Inflammatory macrophage (primary cell): ENCODE measurements around the gene KIF13A.
"Not testable (repeated sequence)": the region's sequence is repeated elsewhere in the genome, so short reads cannot be mapped to it uniquely, and the experiment has no call there.

ENCODE experiments used
- DNase-seq, 2 donors: peaks; one replicate each; pipeline ENCODE4 v3.0.0-alpha.2; 2020 to 2022
- total RNA-seq, 18 experiments: gene quantifications; one replicate each; lab custom pipeline; 2026; ENCODE audit warnings: mixed read lengths in 6 of 18, inconsistent platforms in 2 of 18; lab: John Stamatoyannopoulos, UW

The KIF13A gene
- total RNA-seq, result 22.7 to 125 (median 83.1) reads per million in 18 experiments

DNA sequence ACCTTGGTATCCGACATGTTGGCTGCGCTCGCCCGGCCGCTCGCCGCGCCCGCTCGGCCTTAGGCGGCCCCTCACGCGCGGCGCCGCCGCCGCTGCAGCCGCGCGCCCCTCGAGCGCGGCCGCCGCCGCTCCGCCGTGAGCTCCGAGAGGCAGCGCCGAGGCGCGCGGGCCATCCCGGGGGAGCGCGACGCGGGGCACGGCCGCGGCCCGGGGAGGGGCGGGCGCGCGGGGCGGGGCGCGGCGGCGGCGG lies at the start of gene KIF13A:
KIF13A (minus strand) TSS at position 189 of the 250 bp plus-strand sequence; CDS start at position 17, 172 bp downstream.
- no peak for DNase-seq

DNA sequence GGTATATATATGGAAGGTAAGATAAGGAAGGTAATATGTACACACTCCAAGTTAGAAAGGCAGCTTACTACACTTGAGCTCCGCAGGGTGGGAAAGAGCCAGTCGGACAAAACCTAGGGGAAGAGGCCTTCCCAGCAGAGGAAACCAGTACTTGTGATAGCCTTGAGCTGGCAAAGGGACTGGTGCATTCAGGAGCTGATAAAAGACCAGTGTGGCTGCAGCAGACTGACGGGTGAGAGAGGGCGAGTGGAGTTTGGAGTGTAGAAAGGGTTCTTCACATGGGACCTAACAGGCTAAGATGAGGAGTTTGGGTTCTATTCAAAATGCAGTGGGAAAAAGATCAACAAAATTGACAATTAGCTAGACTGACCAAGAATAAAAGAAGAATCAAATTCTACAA lies 49.3 kb upstream of the KIF13A start:
- no peak for DNase-seq

GRCh38 chr6:18035330-18035854 lies 48.0 kb upstream of the KIF13A start:
- DNase-seq, result no peak

GRCh38 chr6:18034798-18035202 lies 47.4 kb upstream of the KIF13A start:
- no peak for DNase-seq

- DNase-seq, result no peak
These were observed 44.3 kb upstream of the KIF13A start for GRCh38 chr6:18031680-18032256.

DNA sequence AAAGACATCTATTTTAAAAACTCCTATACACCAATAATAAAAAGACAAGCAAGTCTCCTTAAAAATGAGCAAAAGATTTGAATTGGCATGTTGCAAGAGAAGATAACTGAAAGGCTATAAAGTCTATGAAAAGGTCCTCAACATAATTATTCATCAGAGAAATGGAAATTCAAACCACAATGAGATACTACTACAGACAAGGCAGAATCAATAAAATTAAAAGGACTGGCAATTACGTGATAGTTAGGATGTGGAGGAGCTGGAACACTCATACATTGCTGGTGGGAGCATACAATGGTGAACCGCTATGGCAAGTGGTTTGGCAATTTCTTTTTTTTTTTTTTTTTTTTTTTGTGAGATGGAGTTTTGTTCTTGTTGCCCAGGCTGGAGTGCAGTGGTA lies 43.8 kb upstream of the KIF13A start:
- DNase-seq, result no peak

DNA sequence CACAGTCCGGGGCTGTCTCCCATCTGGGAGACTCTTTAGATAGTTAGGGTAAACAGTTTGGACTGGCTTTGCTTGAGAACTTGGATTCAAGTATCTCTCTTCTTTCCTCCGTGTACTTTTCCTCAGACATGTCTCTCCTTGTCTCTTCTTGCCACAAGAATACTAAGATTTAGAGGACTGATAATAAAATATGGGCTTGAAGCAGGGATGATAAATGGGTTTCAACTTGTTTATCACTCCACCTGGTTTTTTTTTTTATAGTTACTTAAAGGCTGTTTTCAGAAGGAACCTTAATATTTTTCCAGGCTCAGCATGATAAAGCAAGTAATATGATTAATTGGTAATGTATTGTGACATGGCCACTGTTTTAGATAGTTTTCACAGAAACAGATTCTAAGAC lies 40.9 kb upstream of the KIF13A start:
- DNase-seq, result no peak

GRCh38 chr6:18025596-18025995 lies 38.2 kb upstream of the KIF13A start:
- no peak for DNase-seq

GRCh38 chr6:18024876-18025275 lies 37.4 kb upstream of the KIF13A start:
- no peak for DNase-seq

DNA sequence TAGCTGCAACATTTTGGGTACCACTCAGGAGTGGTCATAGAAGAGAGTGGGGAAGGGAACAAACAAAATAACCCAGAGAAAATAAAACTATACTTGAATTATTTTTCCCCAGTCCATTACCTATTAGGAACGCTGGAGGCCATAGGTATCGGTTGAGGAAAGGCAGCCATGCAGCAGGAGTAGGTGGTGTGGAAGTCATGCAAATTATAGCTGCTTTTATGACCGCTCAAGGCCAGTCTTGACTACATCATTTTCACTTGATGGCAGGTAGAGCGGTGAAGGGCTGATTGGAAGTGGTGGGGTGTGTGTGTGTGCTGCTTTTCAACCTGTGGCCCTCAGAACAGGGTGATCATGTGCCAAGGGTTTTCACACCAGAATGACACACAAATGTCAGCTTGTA lies 36.5 kb upstream of the KIF13A start:
- DNase-seq, result no peak

DNA sequence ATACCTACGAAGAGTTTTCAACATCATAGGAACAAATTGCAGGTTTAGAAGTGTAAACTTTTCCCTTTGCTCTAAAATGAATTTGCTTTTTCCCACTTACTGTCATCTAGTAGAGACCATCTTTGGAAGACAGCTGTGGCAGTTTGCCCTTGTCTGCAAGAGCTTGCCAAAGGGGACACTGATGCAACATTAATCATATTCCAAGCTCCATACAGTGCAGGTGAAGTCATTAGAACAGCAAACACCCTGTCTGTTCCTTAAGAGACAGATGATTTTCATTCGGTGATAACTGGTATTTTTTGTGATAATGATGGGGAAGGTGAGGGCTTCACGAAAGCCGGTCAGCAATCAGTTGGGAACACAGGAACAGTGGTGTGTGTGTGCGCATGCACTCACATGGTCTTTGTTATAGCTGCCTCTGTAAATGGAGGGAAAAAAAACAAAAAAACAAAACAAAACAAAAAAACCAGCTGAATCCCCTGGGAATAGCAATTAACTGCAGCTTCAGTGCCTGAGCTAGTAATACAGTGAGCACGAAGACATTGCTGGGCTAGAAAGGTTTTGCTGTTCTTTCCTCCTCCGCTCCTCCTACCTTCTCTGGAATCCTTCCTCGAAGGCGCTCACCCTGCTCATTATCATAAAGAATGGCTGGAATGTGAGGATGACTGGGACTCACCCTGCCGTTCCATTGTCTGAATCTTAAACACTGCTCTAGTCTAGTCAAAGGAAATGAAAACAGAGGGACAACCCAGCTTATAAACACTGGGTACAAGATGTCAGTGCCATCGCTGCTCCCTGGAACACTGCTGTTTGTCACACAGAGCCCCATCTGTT lies 35.2 kb upstream of the KIF13A start:
- no peak for DNase-seq

DNA sequence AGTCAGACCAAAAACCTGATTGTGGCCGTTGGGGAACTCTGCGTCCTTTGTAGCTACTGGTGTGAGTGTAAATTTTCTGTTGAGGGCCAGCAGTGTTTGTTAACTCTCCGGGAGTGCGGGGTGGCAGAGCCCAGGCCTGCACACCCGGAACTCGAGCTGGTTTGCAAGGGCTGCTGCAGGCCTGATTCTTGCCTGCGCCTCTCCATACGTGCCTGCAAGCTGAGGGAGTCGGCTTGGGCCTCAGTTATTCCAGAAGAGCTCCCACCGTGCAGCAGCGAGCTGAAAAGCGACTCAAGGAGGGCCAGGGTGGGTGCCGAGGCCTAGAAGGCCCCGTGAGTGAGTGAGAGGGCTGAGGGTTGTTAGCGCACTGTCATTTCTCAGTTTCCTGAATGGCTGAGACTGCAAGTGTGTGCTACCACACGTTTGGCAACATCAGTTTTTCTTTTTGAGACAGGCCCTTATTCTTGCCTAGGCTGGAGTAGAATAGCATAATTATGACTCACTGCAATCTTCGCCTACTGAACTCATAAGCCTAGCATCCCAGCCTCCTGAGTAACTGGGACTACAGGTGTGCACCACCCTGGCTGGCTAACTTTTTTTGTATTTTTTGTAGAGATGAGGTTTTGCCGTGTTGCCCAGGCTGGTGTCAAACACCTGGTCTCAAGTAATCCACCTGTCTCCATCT lies 33.9 kb upstream of the KIF13A start:
- DNase-seq, result no peak

GRCh38 chr6:18020545-18020944 lies 33.1 kb upstream of the KIF13A start:
- not testable (repeated sequence) for DNase-seq

DNA sequence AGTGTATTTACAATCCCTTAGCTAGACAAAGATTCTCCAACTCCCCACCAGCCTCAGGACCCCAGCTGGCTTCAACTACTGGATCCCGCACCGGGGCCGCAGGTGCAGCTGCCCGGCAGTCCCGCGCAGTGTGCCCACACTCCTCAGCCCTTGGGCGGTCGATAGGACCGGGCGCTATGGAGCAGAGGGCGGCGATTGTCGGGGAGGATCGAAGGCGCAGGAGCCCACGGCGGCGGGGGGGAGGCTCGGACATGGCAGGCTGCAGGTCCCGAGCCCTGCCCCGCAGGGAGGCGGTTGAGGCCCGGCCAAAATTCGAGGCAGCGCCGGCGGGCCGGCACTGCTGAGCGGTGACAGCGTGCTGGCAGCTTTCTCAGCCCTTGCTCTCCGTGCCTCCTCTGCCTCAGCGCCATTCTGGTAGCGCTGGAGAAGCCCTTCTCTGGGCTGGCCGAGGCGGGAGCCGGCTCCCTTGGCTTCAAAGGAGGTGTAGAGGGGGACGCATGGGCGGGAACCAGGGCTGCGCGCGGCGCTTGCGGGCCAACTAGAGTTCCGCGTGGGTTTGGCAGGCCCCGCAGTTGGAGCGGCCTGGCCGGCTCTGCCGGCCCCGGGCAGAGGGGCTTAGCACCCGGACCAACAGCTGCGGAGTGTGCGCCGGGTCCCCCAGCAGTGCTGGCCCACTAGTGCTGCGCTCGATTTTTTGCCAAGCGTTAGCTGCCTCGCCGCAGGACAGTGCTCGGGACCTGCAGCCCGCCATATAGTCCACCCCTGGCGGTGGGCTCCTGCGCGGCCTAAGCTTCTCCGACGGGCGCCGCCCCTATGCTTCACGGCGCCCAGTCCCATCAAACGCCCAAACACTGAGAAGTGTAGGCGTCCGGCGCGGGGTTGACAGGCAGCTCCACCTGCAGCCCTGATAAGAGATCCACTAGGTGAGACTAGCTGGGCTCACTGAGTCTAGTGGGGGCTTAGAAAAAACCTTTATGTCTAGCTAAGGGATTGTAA lies 32.4 kb upstream of the KIF13A start:
- DNase-seq, result no peak

GRCh38 chr6:18019133-18019532 lies 31.7 kb upstream of the KIF13A start:
- DNase-seq, result not testable (repeated sequence)

GRCh38 chr6:18016698-18017097 lies 29.3 kb upstream of the KIF13A start:
- no peak for DNase-seq

GRCh38 chr6:18016133-18016532 lies 28.7 kb upstream of the KIF13A start:
- DNase-seq, result no peak

GRCh38 chr6:18011287-18011686 lies 23.9 kb upstream of the KIF13A start:
- no peak for DNase-seq

- not testable (repeated sequence) for DNase-seq
These were observed 23.1 kb upstream of the KIF13A start for GRCh38 chr6:18010540-18010939.

DNA sequence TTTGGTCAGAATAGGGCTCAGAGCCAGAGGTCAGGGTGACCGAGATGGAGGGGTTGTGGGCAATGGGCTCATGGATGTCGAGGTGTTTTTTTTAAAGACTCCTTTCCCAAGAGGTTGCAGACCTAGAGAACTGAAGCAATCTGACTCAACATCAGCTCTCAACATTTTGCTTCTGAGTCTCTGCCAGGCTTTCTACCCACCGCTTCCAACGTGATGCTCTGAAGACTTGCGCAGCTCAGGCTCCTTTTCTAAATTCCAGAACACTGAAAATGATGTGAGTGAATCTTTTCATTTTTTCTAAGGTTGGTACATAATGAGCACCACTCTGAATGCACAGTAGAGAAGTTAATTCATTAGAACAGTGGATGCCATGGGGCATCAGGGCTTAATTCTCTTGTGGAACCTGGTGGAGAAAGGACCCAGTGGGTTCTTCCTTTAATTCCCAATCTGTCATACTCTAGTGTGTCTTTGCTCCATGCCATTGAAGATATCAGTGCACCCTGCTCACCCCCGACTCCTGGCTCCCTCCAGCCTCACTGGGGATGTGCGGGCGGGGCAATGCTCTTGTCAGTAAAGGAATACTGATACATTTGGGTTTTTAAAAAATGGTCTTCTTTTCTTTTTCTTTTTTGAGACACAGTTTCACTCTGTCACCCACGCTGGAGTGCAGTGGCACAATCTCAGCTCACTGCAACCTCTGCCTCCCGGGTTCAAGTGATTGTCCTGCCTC lies 17.0 kb upstream of the KIF13A start:
- no peak for DNase-seq

GRCh38 chr6:17999425-17999824 lies 12.0 kb upstream of the KIF13A start:
- DNase-seq, result no peak

- peak in 1 of 2 donors; percentile 15 for DNase-seq
These were observed 11.0 kb upstream of the KIF13A start for GRCh38 chr6:17998442-17998841.
